H9 (cell line): ENCODE results near the gene RAI1. TPM values are rescaled to one million over a fixed set of nuclear protein-coding genes. Genes with fewer than 3 reads are reported as not detected.

Source experiments
- DNase-seq: peaks from one replicate; pipeline ENCODE4 v3.0.0-alpha.2; 2017
- H2AFZ ChIP-seq: one replicate; pipeline ENCODE4 v1.6.1; 2013; ENCODE audit warnings: mild to moderate bottlenecking, low read length, control low read depth, moderate library complexity
- H2AK5ac ChIP-seq: 2 replicates; pipeline ENCODE4 v1.6.1; 2013; ENCODE audit warnings: low read length, control low read depth, mixed read lengths; ENCODE audit not compliant: insufficient read length
- H2BK120ac ChIP-seq: one replicate; pipeline ENCODE4 v1.6.1; 2013; ENCODE audit warnings: low read depth, mild to moderate bottlenecking, low read length, control low read depth, inconsistent platforms; ENCODE audit not compliant: poor library complexity, severe bottlenecking
- H2BK12ac ChIP-seq: 2 replicates; pipeline ENCODE4 v1.6.1; 2013; ENCODE audit warnings: low read length, control low read depth, mixed read lengths, low read depth; ENCODE audit not compliant: insufficient read length
- H2BK15ac ChIP-seq: 2 replicates; pipeline ENCODE4 v1.6.1; 2013; ENCODE audit warnings: low read depth, low read length, control low read depth
- H2BK20ac ChIP-seq: one replicate; pipeline ENCODE4 v1.6.1; 2013; ENCODE audit warnings: low read depth, mild to moderate bottlenecking, low read length, control low read depth, inconsistent platforms; ENCODE audit not compliant: poor library complexity, severe bottlenecking
- H2BK5ac ChIP-seq: 2 replicates; pipeline ENCODE4 v1.6.1; 2013; ENCODE audit warnings: low read length, control low read depth, mixed read lengths; ENCODE audit not compliant: insufficient read length
- H3K14ac ChIP-seq: 2 replicates; pipeline ENCODE4 v1.6.1; 2013; ENCODE audit warnings: low read length, control low read depth; ENCODE audit not compliant: insufficient read depth
- H3K18ac ChIP-seq: 2 replicates; pipeline ENCODE4 v1.6.1; 2013; ENCODE audit warnings: low read depth, mild to moderate bottlenecking, mixed read lengths, low read length, control low read depth; ENCODE audit not compliant: insufficient read length
- H3K23ac ChIP-seq: 2 replicates; pipeline ENCODE4 v1.6.1; 2013; ENCODE audit warnings: low read length, control low read depth, mixed read lengths, low read depth; ENCODE audit not compliant: insufficient read length
- H3K23me2 ChIP-seq: 2 replicates; pipeline ENCODE4 v1.6.1; 2013; ENCODE audit warnings: low read depth, mild to moderate bottlenecking, mixed read lengths, low read length, control low read depth; ENCODE audit not compliant: insufficient read length, poor library complexity, severe bottlenecking
- H3K27ac ChIP-seq: 2 replicates; pipeline ENCODE4 v1.5.1; 2013; ENCODE audit warnings: low read length, control low read depth, mixed read lengths, low read depth; ENCODE audit not compliant: insufficient read length
- H3K27me3 ChIP-seq: 2 replicates; pipeline ENCODE4 v1.6.1; 2013; ENCODE audit warnings: low read length, control low read depth, inconsistent platforms; ENCODE audit not compliant: insufficient read depth
- H3K4ac ChIP-seq: 2 replicates; pipeline ENCODE4 v1.6.1; 2013; ENCODE audit warnings: low read depth, mild to moderate bottlenecking, control low read depth, inconsistent platforms, low read length, moderate library complexity
- H3K4me1 ChIP-seq: 2 replicates; pipeline ENCODE4 v1.6.1; 2013; ENCODE audit warnings: low read length, control low read depth, inconsistent platforms; ENCODE audit not compliant: insufficient read depth
- H3K4me2 ChIP-seq: 2 replicates; pipeline ENCODE4 v1.6.1; 2013; ENCODE audit warnings: low read length, control low read depth, mixed read lengths; ENCODE audit not compliant: insufficient read length, insufficient read depth
- H3K56ac ChIP-seq: 2 replicates; pipeline ENCODE4 v1.6.1; 2013; ENCODE audit warnings: low read depth, mild to moderate bottlenecking, mixed read lengths, low read length, control low read depth; ENCODE audit not compliant: insufficient read length
- H3K79me1 ChIP-seq: 2 replicates; pipeline ENCODE4 v1.6.1; 2013; ENCODE audit warnings: low read depth, mild to moderate bottlenecking, moderate library complexity, low read length, control low read depth, inconsistent platforms; ENCODE audit not compliant: insufficient read depth, poor library complexity, severe bottlenecking
- H3K79me2 ChIP-seq: 2 replicates; pipeline ENCODE4 v1.6.1; 2013; ENCODE audit warnings: low read length, control low read depth, inconsistent platforms; ENCODE audit not compliant: insufficient read depth
- H3K9ac ChIP-seq: 2 replicates; pipeline ENCODE4 v1.6.1; 2013; ENCODE audit warnings: low read length, control low read depth, mixed read lengths; ENCODE audit not compliant: insufficient read length; ENCODE audit errors: extremely low read depth
- H3K9me3 ChIP-seq: one replicate; pipeline ENCODE4 v1.6.1; 2013; ENCODE audit warnings: low read depth, low read length, inconsistent platforms; ENCODE audit not compliant: control insufficient read depth
- H3T11ph ChIP-seq: one replicate; pipeline ENCODE4 v1.6.1; 2013; ENCODE audit warnings: mild to moderate bottlenecking, low read length, control low read depth, inconsistent platforms
- H4K20me1 ChIP-seq: one replicate; pipeline ENCODE4 v1.6.1; 2013; ENCODE audit not compliant: control insufficient read depth, insufficient read length, insufficient read depth
- H4K5ac ChIP-seq: 2 replicates; pipeline ENCODE4 v1.6.1; 2013; ENCODE audit warnings: low read depth, mild to moderate bottlenecking, mixed read lengths, low read length, control low read depth; ENCODE audit not compliant: insufficient read length
- H4K8ac ChIP-seq: replicated peaks from 2 replicates; pipeline ENCODE4 v1.6.1; 2013; ENCODE audit warnings: low read length, control low read depth, mixed read lengths, low read depth; ENCODE audit not compliant: insufficient read length
- H4K91ac ChIP-seq: 2 replicates; pipeline ENCODE4 v1.6.1; 2013; ENCODE audit warnings: low read depth, mild to moderate bottlenecking, moderate library complexity, mixed read lengths, low read length, control low read depth; ENCODE audit not compliant: insufficient read length
- H3K27ac Mint-ChIP-seq, 3 experiments: 2 replicates in 2 of 3; 3 replicates in 1 of 3; pipeline ENCODE4 v1.8.0; 2020 to 2021; ENCODE audit warnings: mixed read lengths in 3 of 3, mild to moderate bottlenecking in 1 of 3, moderate library complexity in 1 of 3
- H3K27me3 Mint-ChIP-seq: 2 replicates; pipeline ENCODE4 v1.8.0; 2021; ENCODE audit warnings: low read depth, mild to moderate bottlenecking, moderate library complexity, mixed read lengths
- H3K36me3 Mint-ChIP-seq, 3 experiments: 2 replicates in 2 of 3; 3 replicates in 1 of 3; pipeline ENCODE4 v1.8.0; 2020 to 2021; ENCODE audit warnings: low read depth in 3 of 3, mixed read lengths in 3 of 3; ENCODE audit not compliant: insufficient read depth in 1 of 3
- H3K4me1 Mint-ChIP-seq, 2 experiments: 2 replicates each; pipeline ENCODE4 v1.8.0; 2020; ENCODE audit warnings: mixed read lengths in 2 of 2
- H3K4me3 Mint-ChIP-seq, 2 experiments: 2 replicates in 1 of 2; 3 replicates in 1 of 2; pipeline ENCODE4 v1.8.0; 2020 to 2021; ENCODE audit warnings: mild to moderate bottlenecking in 2 of 2, mixed read lengths in 2 of 2, moderate library complexity in 1 of 2
- H3K9me3 Mint-ChIP-seq, 2 experiments: 2 replicates in 1 of 2; 3 replicates in 1 of 2; pipeline ENCODE4 v1.8.0; 2020; ENCODE audit warnings: mild to moderate bottlenecking in 2 of 2, mixed read lengths in 2 of 2, moderate library complexity in 1 of 2
- CTCF ChIP-seq: fragments of 200-600 bp; sonication (generic); conservative IDR thresholded peaks from 3 replicates; pipeline ENCODE4 v1.8.0; 2021; ENCODE audit warnings: antibody characterized with exemption, mild to moderate bottlenecking
- WGBS: extraction: QIAGEN DNeasy Blood & Tissue Kit; methylation state at CpG from one replicate; pipeline ENCODE4 v1.1.7; 2013; ENCODE audit warnings: missing lambda C conversion rate, low lambda C conversion rate, mixed read lengths; ENCODE audit not compliant: insufficient read length; ENCODE audit errors: extremely low coverage; 5-methylcytosine and 5-hydroxymethylcytosine counted together
- total RNA-seq: library from RNA; stranded (reverse); gene quantifications from 2 replicates; pipeline ENCODE4 v1.2.1, GENCODE V29; 2021

The RAI1 gene
- total RNA-seq, 1 experiment from 2014 or later = 1.5 TPM

- Histone ChIP-seq H2BK12ac (no peak overlapping the region), H2AK5ac (no peak overlapping the region), H3T11ph (no peak overlapping the region), H3K9ac (no peak overlapping the region), H2BK120ac (no peak overlapping the region), H3K79me1 (no peaks in the 10 kb centered on the region), H3K9me3 (no peaks in the 10 kb centered on the region), H3K79me2 (no peaks in the 10 kb centered on the region), H4K20me1 (no peaks in the 10 kb centered on the region), H3K27me3 (no peaks in the 10 kb centered on the region; the same call in 1 of the 2 replicates), H2BK5ac (no peak overlapping the region), H3K4ac (no peak overlapping the region), H3K18ac (no peak overlapping the region), H4K8ac (no peak overlapping the region), H4K5ac (no peak overlapping the region), H3K4me1 (no peaks in the 10 kb centered on the region), H3K27ac (no peak overlapping the region), H2BK20ac (no peak overlapping the region), H2BK15ac (no peak overlapping the region), H4K91ac (no peak overlapping the region), H3K56ac (no peak overlapping the region), H2AFZ (no peak overlapping the region), H3K14ac (no peak overlapping the region), H3K23ac (no peak overlapping the region), H3K23me2 (no peaks in the 10 kb centered on the region), H3K4me2 (no peak overlapping the region)
- no peak for DNase-seq
- WGBS = no CpG with 5 or more reads among the region's 3 CpGs
- peaks cover 33% of the 10 kb centered on the region for H3K27me3 Mint-ChIP-seq
- H3K9me3 Mint-ChIP-seq = no peaks in the 10 kb centered on the region
- H3K27ac Mint-ChIP-seq = no peak overlapping the region
- no peaks in the 10 kb centered on the region; a peak in 1 of 7 replicates for H3K36me3 Mint-ChIP-seq
- H3K4me1 Mint-ChIP-seq = peaks cover 8 to 18% of the 10 kb centered on the region in 2 experiments; a peak in 3 of 4 replicates
- TF ChIP-seq CTCF = no peak
- no peak overlapping the region for H3K4me3 Mint-ChIP-seq
Measured at GRCh38 chr17:17772231-17772630, 91.0 kb downstream of the RAI1 start.
